C1 segment of cervical spinal cord (tissue), 14 donors: ENCODE data around the gene MEF2D.

Source experiments
- DNase-seq, 14 donors: peaks; one replicate each; lab custom pipeline; 2025; lab: John Stamatoyannopoulos, UW

The MEF2D gene

GRCh38 chr1:156471496-156472490 lies 28.8 kb downstream of the MEF2D start:
- DNase-seq: peak in 1 of 14 donors; percentile 20

GRCh38 chr1:156470473-156470872 lies 30.1 kb downstream of the MEF2D start:
- DNase-seq: no peak

- DNase-seq: no peak
These were observed 31.8 kb downstream of the MEF2D start for GRCh38 chr1:156468693-156469345.

- no peak for DNase-seq
These were observed 32.7 kb downstream of the MEF2D start for GRCh38 chr1:156467906-156468305.

GRCh38 chr1:156467385-156467784 lies 33.2 kb downstream of the MEF2D start:
- no peak for DNase-seq

GRCh38 chr1:156465747-156466365 lies 34.7 kb downstream of the MEF2D start:
- no peak for DNase-seq

GRCh38 chr1:156464825-156465452 lies 35.6 kb downstream of the MEF2D start:
- no peak for DNase-seq

GRCh38 chr1:156464335-156464734 lies 36.2 kb downstream of the MEF2D start:
- DNase-seq: no peak

- no peak for DNase-seq
These were observed 36.7 kb downstream of the MEF2D start for GRCh38 chr1:156463874-156464273.

- no peak for DNase-seq
These were observed 37.4 kb downstream of the MEF2D start for GRCh38 chr1:156462954-156463795.

- DNase-seq: no peak
These were observed 38.6 kb downstream of the MEF2D start for GRCh38 chr1:156461781-156462647.

- no peak for DNase-seq
These were observed 39.5 kb downstream of the MEF2D start for GRCh38 chr1:156461109-156461508.

- DNase-seq: no peak
These were observed 40.0 kb downstream of the MEF2D start for GRCh38 chr1:156460525-156460924.

- no peak for DNase-seq
These were observed 42.4 kb downstream of the MEF2D start for GRCh38 chr1:156458181-156458503.

GRCh38 chr1:156456625-156457465 lies 43.7 kb downstream of the MEF2D start:
- DNase-seq: peak; percentile 65 to 98 (median 95)

- no peak for DNase-seq
These were observed 45.2 kb downstream of the MEF2D start for GRCh38 chr1:156455362-156455761.

- no peak for DNase-seq
These were observed 47.7 kb downstream of the MEF2D start for GRCh38 chr1:156452907-156453306.

- no peak for DNase-seq
These were observed 48.9 kb downstream of the MEF2D start for GRCh38 chr1:156451505-156452160.
